ENCODE results near the gene WARS2.
"Not testable (repeated sequence)": the region's sequence is repeated elsewhere in the genome, so short reads cannot be mapped to it uniquely, and the experiment has no call there.

- not testable (repeated sequence) for TF ChIP-seq CTCF (IDR thresholded peaks at IDR 0.05; ENCODE audit: low read length); EZH2 (optimal IDR thresholded peaks at IDR 0.05; ENCODE audit: low read depth, low read length); EZH2phosphoT487 (IDR thresholded peaks at IDR 0.05; ENCODE audit: low read length)
These were observed 31.0 kb upstream of the WARS2 start for GRCh38 chr1:119171381-119172010.
